ENCODE measurements around the gene NPY.

DNA sequence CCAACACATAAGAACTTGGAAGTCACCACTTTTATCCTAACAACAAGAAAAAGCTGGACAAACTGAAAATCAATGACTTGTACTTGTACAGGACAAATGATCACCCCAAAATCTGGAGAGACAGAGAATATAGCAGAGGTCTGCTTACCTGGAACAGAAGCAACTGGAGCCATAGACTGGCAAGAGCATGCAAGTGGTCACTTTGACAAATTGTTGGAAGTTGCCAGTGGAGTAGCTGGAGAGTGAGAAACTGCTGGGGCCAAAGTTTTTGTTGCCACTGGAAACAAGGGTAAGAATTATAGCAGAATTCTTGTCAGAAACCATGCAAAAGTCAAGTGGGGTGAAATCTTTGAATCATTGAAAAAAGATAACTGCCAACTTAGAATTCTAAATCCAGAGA, 35.2 kb downstream of the NPY start:
- TF ChIP-seq, protein P1, sequence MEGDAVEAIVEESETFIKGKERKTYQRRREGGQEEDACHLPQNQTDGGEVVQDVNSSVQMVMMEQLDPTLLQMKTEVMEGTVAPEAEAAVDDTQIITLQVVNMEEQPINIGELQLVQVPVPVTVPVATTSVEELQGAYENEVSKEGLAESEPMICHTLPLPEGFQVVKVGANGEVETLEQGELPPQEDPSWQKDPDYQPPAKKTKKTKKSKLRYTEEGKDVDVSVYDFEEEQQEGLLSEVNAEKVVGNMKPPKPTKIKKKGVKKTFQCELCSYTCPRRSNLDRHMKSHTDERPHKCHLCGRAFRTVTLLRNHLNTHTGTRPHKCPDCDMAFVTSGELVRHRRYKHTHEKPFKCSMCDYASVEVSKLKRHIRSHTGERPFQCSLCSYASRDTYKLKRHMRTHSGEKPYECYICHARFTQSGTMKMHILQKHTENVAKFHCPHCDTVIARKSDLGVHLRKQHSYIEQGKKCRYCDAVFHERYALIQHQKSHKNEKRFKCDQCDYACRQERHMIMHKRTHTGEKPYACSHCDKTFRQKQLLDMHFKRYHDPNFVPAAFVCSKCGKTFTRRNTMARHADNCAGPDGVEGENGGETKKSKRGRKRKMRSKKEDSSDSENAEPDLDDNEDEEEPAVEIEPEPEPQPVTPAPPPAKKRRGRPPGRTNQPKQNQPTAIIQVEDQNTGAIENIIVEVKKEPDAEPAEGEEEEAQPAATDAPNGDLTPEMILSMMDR (IDR thresholded peaks at IDR 0.05; ENCODE audit: low read length), result no peak
- no peak for TF ChIP-seq EZH2 (IDR thresholded peaks at IDR 0.05; ENCODE audit: borderline replicate concordance, low read length)
